Tibial artery (tissue), 4 donors: ENCODE measurements around the gene TRIM47.

Experiments used
- DNase-seq, 2 donors: peaks; one replicate each; pipeline ENCODE4 v3.0.0-alpha.2; 2019
- H3K27ac ChIP-seq, 2 donors: fragments of 200-600 bp; sonication (generic) in 1 of 2; 1 replicate in 1 of 2; 2 replicates in 1 of 2; pipeline ENCODE4 v1.5.1; 2018 to 2019; ENCODE audit warnings: mild to moderate bottlenecking in 1 of 2
- H3K27me3 ChIP-seq, 2 donors: fragments of 200-600 bp; sonication (generic) in 1 of 2; one replicate each; pipeline versions ENCODE4 v1.5.1 to v1.6.0; 2016 to 2019
- H3K36me3 ChIP-seq, 3 donors: fragments of 200-600 bp; sonication (generic) in 2 of 3; one replicate each; pipeline ENCODE4 v1.5.1; 2016 to 2019; ENCODE audit warnings: mild to moderate bottlenecking in 2 of 3
- H3K4me1 ChIP-seq, 4 donors: fragments of 200-600 bp; sonication (generic) in 2 of 4; 1 replicate in 3 of 4; 2 replicates in 1 of 4; pipeline ENCODE4 v1.5.1; 2016 to 2019
- H3K4me3 ChIP-seq, 2 donors: fragments of 200-600 bp; sonication (generic) in 1 of 2; 1 replicate in 1 of 2; 2 replicates in 1 of 2; pipeline ENCODE4 v1.5.1; 2018 to 2019; ENCODE audit warnings: mild to moderate bottlenecking in 2 of 2
- H3K9me3 ChIP-seq, 3 donors: fragments of 200-600 bp; sonication (generic) in 1 of 3; one replicate each; pipeline ENCODE4 v1.5.1; 2016 to 2019
- intact Hi-C: fragments of 100-400 bp; cut with DNase I; formaldehyde crosslinking; loops from one replicate; pipeline ENCODE4 v1.15.0; 2023; ENCODE audit warnings: low total_unique reads
- TF ChIP-seq, protein P1 (sequence below), 2 experiments: fragments of 200-600 bp in 1 of 2; fragments of 450-650 bp in 1 of 2; IDR thresholded peaks; one replicate each; pipeline ENCODE4 v1.5.1; 2017 to 2019; ENCODE audit warnings: antibody characterized with exemption in 2 of 2, mild to moderate bottlenecking in 1 of 2, moderate library complexity in 1 of 2

Gene TRIM47

GRCh38 chr17:75878174-75878998 lies at the start of gene TRIM47:
TRIM47 (minus strand) TSS chr17:75878581; CDS start chr17:75878548, 33 bp downstream.
- peak within 1 kb of the TSS; percentile 87 to 97 for H3K27ac ChIP-seq
- DNase-seq = peak; percentile 69 to 90
- no peaks in the 10 kb centered on the region for H3K9me3 ChIP-seq
- peak within 1 kb of the TSS; percentile 64 to 79 for H3K4me3 ChIP-seq
- intact Hi-C loops = no loop called here
- peaks cover 9 to 25% (median 21%) of the 10 kb centered on the region in 3 donors for H3K36me3 ChIP-seq
- no peaks in the 10 kb centered on the region for H3K27me3 ChIP-seq
- H3K4me1 ChIP-seq = peaks cover 12 to 43% (median 39%) of the 10 kb centered on the region in 4 donors
- TF ChIP-seq, protein P1, sequence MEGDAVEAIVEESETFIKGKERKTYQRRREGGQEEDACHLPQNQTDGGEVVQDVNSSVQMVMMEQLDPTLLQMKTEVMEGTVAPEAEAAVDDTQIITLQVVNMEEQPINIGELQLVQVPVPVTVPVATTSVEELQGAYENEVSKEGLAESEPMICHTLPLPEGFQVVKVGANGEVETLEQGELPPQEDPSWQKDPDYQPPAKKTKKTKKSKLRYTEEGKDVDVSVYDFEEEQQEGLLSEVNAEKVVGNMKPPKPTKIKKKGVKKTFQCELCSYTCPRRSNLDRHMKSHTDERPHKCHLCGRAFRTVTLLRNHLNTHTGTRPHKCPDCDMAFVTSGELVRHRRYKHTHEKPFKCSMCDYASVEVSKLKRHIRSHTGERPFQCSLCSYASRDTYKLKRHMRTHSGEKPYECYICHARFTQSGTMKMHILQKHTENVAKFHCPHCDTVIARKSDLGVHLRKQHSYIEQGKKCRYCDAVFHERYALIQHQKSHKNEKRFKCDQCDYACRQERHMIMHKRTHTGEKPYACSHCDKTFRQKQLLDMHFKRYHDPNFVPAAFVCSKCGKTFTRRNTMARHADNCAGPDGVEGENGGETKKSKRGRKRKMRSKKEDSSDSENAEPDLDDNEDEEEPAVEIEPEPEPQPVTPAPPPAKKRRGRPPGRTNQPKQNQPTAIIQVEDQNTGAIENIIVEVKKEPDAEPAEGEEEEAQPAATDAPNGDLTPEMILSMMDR (IDR thresholded peaks at IDR 0.05) = peak; percentile 33 to 45

DNA sequence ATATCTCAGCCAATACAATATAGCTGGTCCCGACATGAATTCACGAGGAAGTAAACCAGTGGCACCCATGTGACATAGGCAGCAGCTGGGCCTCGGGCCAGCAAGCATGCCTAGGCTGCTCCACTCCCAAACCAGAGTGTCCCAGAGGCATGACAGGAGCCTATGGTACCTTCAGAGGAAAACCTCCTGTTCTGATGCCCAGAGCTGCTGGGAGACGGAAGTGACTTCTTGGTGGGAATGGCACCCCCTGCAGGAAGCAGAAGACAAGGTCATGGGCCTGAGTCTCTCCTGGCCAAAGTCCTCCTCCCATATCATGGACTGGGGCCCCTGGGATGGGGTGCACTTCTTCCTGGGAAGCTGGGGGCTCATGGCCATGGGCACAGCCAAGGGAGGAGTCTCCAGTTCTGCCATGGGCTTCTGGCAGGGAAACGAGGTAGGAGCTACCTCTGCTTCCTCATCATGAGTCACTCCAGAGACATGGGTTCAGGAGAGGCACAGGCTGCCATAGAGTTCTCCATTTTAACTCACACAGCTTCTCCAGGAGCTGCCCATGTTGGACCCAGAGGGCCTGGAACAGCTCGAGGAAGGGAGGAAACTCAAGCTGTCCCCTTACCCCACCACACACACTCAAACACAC lies 49.0 kb upstream of the TRIM47 start:
- intact Hi-C loops = no loop called here
- H3K27me3 ChIP-seq = no peaks in the 10 kb centered on the region
- H3K4me1 ChIP-seq = no peaks in the 10 kb centered on the region
- no peaks in the 10 kb centered on the region for H3K9me3 ChIP-seq
- no peak overlapping the region for H3K27ac ChIP-seq
- DNase-seq = no peak
- peaks cover 0 to 35% (median 22%) of the 10 kb centered on the region in 3 donors for H3K36me3 ChIP-seq
- H3K4me3 ChIP-seq = no peak overlapping the region
- TF ChIP-seq, protein P1 (IDR thresholded peaks at IDR 0.05) = no peak

DNA sequence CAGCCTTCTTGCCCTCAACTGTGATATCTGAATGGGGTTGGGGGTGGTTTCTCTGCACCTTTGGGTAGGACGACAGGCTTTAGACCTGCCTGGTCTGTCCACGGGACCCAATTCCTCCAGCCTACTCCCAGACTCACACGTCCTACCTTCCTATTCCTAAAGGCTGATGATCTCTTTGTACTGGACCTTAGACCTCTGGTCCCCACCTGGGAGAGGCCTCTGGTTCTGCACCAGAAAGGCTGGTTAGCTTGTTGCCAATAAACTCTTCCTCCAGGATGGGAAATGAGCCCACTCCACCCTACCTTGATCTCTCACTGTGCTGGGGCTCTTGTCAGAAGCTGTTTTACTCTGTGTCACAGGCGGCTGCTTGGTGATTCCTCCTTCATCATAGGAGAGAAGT lies 48.1 kb upstream of the TRIM47 start:
- TF ChIP-seq, protein P1 (IDR thresholded peaks at IDR 0.05) = no peak
- Histone ChIP-seq H3K4me3 (no peak overlapping the region), H3K4me1 (no peaks in the 10 kb centered on the region), H3K27ac (no peak overlapping the region), H3K36me3 (peaks cover 0 to 44% (median 22%) of the 10 kb centered on the region in 3 donors), H3K9me3 (no peaks in the 10 kb centered on the region), H3K27me3 (no peaks in the 10 kb centered on the region)
- DNase-seq = no peak
- intact Hi-C loops = no loop called here

GRCh38 chr17:75925912-75926311 lies 47.5 kb upstream of the TRIM47 start:
- no peaks in the 10 kb centered on the region for H3K4me1 ChIP-seq
- H3K9me3 ChIP-seq = no peaks in the 10 kb centered on the region
- H3K4me3 ChIP-seq = no peak overlapping the region
- H3K36me3 ChIP-seq = peaks cover 0 to 44% (median 22%) of the 10 kb centered on the region in 3 donors
- no peak for DNase-seq
- H3K27me3 ChIP-seq = no peaks in the 10 kb centered on the region
- intact Hi-C loops = no loop called here
- TF ChIP-seq, protein P1 (IDR thresholded peaks at IDR 0.05) = no peak
- no peak overlapping the region for H3K27ac ChIP-seq

- DNase-seq = no peak
- TF ChIP-seq, protein P1 (IDR thresholded peaks at IDR 0.05) = no peak
- no peak overlapping the region for H3K4me3 ChIP-seq
- H3K27me3 ChIP-seq = no peaks in the 10 kb centered on the region
- H3K4me1 ChIP-seq = no peaks in the 10 kb centered on the region
- no peak overlapping the region for H3K27ac ChIP-seq
- intact Hi-C loops = no loop called here
- H3K9me3 ChIP-seq = no peaks in the 10 kb centered on the region
- peaks cover 0 to 50% (median 22%) of the 10 kb centered on the region in 3 donors for H3K36me3 ChIP-seq
These were observed 46.7 kb upstream of the TRIM47 start for GRCh38 chr17:75925103-75925502.
